PFSK-1 (cell line): ENCODE results near the gene NECTIN1.

Experiments
- FOXP2 ChIP-seq: optimal IDR thresholded peaks from 2 replicates; pipeline ENCODE3; 2011; ENCODE audit warnings: borderline replicate concordance, control low read depth, inconsistent platforms; ENCODE audit not compliant: insufficient read depth; ENCODE audit errors: extremely low read length, extremely low read depth
- POLR2AphosphoS5 ChIP-seq: IDR thresholded peaks from 2 replicates; pipeline ENCODE4 v1.6.1; 2012; ENCODE audit warnings: low read depth, mild to moderate bottlenecking, control low read depth, low read length, moderate library complexity
- REST ChIP-seq, 2 experiments: IDR thresholded peaks; 2 replicates each; pipeline versions ENCODE4 v1.6.1 to v1.8.0; 2011 to 2012; ENCODE audit warnings: low read depth in 2 of 2, low read length in 2 of 2, control low read depth in 1 of 2, inconsistent platforms in 1 of 2, mild to moderate bottlenecking in 1 of 2, moderate library complexity in 1 of 2; ENCODE audit not compliant: insufficient read depth in 1 of 2
- SIN3A ChIP-seq: IDR thresholded peaks from 2 replicates; pipeline ENCODE4 v1.6.1; 2012; ENCODE audit warnings: mild to moderate bottlenecking, low read length, moderate library complexity, borderline replicate concordance; ENCODE audit not compliant: insufficient read depth
- TAF1 ChIP-seq: IDR thresholded peaks from 2 replicates; pipeline ENCODE4 v1.6.1; 2012; ENCODE audit warnings: low read length, control low read depth, borderline replicate concordance; ENCODE audit not compliant: insufficient read depth

Gene NECTIN1

GRCh38 chr11:119676461-119677020 is 52.5 kb downstream of the NECTIN1 start:
- no peak for TF ChIP-seq TAF1
- TF ChIP-seq SIN3A = no peak
- no peak for TF ChIP-seq POLR2AphosphoS5
- no peak for TF ChIP-seq REST (IDR thresholded peaks at IDR 0.05; ENCODE audit: insufficient read depth in 1 of 2, low read depth in 2 of 2, low read length in 2 of 2)
- no peak for TF ChIP-seq FOXP2

GRCh38 chr11:119673759-119674336 is 55.2 kb downstream of the NECTIN1 start:
- no peak for TF ChIP-seq REST (IDR thresholded peaks at IDR 0.05; ENCODE audit: insufficient read depth in 1 of 2, low read depth in 2 of 2, low read length in 2 of 2)
- TF ChIP-seq POLR2AphosphoS5 = no peak
- TF ChIP-seq FOXP2 = no peak
- TF ChIP-seq TAF1 = no peak
- TF ChIP-seq SIN3A = no peak

GRCh38 chr11:119673052-119673758 is 55.8 kb downstream of the NECTIN1 start:
- no peak for TF ChIP-seq SIN3A
- TF ChIP-seq REST (IDR thresholded peaks at IDR 0.05; ENCODE audit: insufficient read depth in 1 of 2, low read depth in 2 of 2, low read length in 2 of 2) = no peak
- no peak for TF ChIP-seq POLR2AphosphoS5
- TF ChIP-seq TAF1 = no peak
- TF ChIP-seq FOXP2 = no peak

- no peak for TF ChIP-seq SIN3A
- no peak for TF ChIP-seq TAF1
- no peak for TF ChIP-seq FOXP2
- TF ChIP-seq REST (IDR thresholded peaks at IDR 0.05; ENCODE audit: insufficient read depth in 1 of 2, low read depth in 2 of 2, low read length in 2 of 2) = no peak
- no peak for TF ChIP-seq POLR2AphosphoS5
These were observed 56.4 kb downstream of the NECTIN1 start for GRCh38 chr11:119672597-119672996.
